ENCODE data around the gene GRK1. TPM values are rescaled to one million over a fixed set of nuclear protein-coding genes. Genes with fewer than 3 reads are reported as not detected.
A peak's percentile ranks its signal among the peaks of the same experiment; 100 is the strongest.
"Not testable (repeated sequence)": the region's sequence is repeated elsewhere in the genome, so short reads cannot be mapped to it uniquely, and the experiment has no call there.

Gene GRK1
- total RNA-seq, 1 donor from 2014 or later = not detected

- Mint-ChIP-seq H3K36me3 (ENCODE audit: low read depth, unreplicated experiment) (peaks cover 4% of the 10 kb centered on the region), H3K27me3 (ENCODE audit: low read depth, unreplicated experiment) (peaks cover 44% of the 10 kb centered on the region), H3K4me3 (ENCODE audit: unreplicated experiment) (no peak overlapping the region), H3K9me3 (ENCODE audit: unreplicated experiment) (no peaks in the 10 kb centered on the region), H3K4me1 (ENCODE audit: low read depth, unreplicated experiment) (peaks cover 4% of the 10 kb centered on the region), H3K27ac (ENCODE audit: unreplicated experiment) (no peak overlapping the region)
- no peaks in the 10 kb centered on the region for H4K20me1 ChIP-seq (ENCODE audit: insufficient read depth, low read length)
- H3K9me3 ChIP-seq (ENCODE audit: insufficient read depth, low read depth, low read length) = no peaks in the 10 kb centered on the region
- TF ChIP-seq, protein P1, sequence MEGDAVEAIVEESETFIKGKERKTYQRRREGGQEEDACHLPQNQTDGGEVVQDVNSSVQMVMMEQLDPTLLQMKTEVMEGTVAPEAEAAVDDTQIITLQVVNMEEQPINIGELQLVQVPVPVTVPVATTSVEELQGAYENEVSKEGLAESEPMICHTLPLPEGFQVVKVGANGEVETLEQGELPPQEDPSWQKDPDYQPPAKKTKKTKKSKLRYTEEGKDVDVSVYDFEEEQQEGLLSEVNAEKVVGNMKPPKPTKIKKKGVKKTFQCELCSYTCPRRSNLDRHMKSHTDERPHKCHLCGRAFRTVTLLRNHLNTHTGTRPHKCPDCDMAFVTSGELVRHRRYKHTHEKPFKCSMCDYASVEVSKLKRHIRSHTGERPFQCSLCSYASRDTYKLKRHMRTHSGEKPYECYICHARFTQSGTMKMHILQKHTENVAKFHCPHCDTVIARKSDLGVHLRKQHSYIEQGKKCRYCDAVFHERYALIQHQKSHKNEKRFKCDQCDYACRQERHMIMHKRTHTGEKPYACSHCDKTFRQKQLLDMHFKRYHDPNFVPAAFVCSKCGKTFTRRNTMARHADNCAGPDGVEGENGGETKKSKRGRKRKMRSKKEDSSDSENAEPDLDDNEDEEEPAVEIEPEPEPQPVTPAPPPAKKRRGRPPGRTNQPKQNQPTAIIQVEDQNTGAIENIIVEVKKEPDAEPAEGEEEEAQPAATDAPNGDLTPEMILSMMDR (IDR thresholded peaks at IDR 0.05; ENCODE audit: insufficient read depth, low read depth, low read length) = no peak
- no peak for TF ChIP-seq EZH2 (IDR thresholded peaks at IDR 0.05; ENCODE audit: insufficient read depth, low read length)
- H3K4me1 ChIP-seq (ENCODE audit: insufficient read depth, low read length) = peaks cover 6% of the 10 kb centered on the region
- H3K4me2 ChIP-seq (ENCODE audit: low read length) = no peak overlapping the region
- no peak overlapping the region for H3K9ac ChIP-seq (ENCODE audit: low read length)
- no peak overlapping the region for H2AFZ ChIP-seq (ENCODE audit: low read depth, low read length)
- H3K27me3 ChIP-seq (ENCODE audit: insufficient read depth, low read length) = peaks cover 9% of the 10 kb centered on the region
- H3K4me3 ChIP-seq (ENCODE audit: insufficient read depth, low read depth, low read length) = no peak overlapping the region
- FAIRE-seq = no peak
- H3K79me2 ChIP-seq (ENCODE audit: insufficient read depth, low read length) = no peaks in the 10 kb centered on the region
- no peaks in the 10 kb centered on the region for H3K36me3 ChIP-seq (ENCODE audit: insufficient read depth, low read length)
- no peak overlapping the region for H3K27ac ChIP-seq (ENCODE audit: low read depth, low read length)
- no peak for DNase-seq (ENCODE audit: low read depth)
Observed at GRCh38 chr13:113745059-113745458, 78.0 kb downstream of the GRK1 start.

DNA sequence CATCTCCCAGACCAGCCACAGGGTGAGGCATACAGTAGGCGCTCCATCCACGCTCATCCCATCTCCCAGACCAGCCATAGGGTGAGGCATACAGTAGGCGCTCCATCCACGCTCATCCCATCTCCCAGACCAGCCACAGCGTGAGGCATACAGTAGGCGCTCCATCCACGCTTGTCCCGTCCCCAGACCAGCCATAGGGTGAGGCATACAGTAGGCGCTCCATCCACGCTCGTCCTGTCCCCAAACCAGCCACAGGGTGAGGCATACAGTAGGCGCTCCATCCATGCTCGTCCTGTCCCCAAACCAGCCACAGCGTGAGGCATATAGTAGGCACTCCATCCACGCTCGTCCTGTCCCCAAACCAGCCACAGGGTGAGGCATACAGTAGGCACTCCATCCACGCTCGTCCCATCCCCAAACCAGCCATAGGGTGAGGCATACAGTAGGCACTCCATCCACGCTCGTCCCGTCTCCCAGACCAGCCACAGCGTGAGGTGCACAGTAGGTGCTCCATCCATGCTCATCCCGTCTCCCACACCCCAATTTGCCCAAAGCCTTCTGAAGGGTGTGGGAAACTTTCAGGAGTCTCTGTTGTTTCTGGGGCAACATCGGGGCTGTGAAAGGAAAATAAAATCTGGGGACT lies 78.6 kb downstream of the GRK1 start:
- H3K27me3 Mint-ChIP-seq (ENCODE audit: low read depth, unreplicated experiment) = peaks cover 41% of the 10 kb centered on the region
- H2AFZ ChIP-seq (ENCODE audit: low read depth, low read length); H3K4me3 Mint-ChIP-seq (ENCODE audit: unreplicated experiment); DNase-seq (ENCODE audit: low read depth); H3K27me3 ChIP-seq (ENCODE audit: insufficient read depth, low read length); H3K4me1 Mint-ChIP-seq (ENCODE audit: low read depth, unreplicated experiment); H3K4me2 ChIP-seq (ENCODE audit: low read length); H4K20me1 ChIP-seq (ENCODE audit: insufficient read depth, low read length); H3K9me3 ChIP-seq (ENCODE audit: insufficient read depth, low read depth, low read length); H3K79me2 ChIP-seq (ENCODE audit: insufficient read depth, low read length); H3K27ac Mint-ChIP-seq (ENCODE audit: unreplicated experiment); H3K4me1 ChIP-seq (ENCODE audit: insufficient read depth, low read length); H3K4me3 ChIP-seq (ENCODE audit: insufficient read depth, low read depth, low read length); H3K9ac ChIP-seq (ENCODE audit: low read length); H3K36me3 Mint-ChIP-seq (ENCODE audit: low read depth, unreplicated experiment); H3K27ac ChIP-seq (ENCODE audit: low read depth, low read length); H3K9me3 Mint-ChIP-seq (ENCODE audit: unreplicated experiment); FAIRE-seq; H3K36me3 ChIP-seq (ENCODE audit: insufficient read depth, low read length): not testable (repeated sequence)

GRCh38 chr13:113746143-113746525 lies 79.1 kb downstream of the GRK1 start:
- Mint-ChIP-seq H3K36me3 (ENCODE audit: low read depth, unreplicated experiment) (peaks cover 4% of the 10 kb centered on the region), H3K27me3 (ENCODE audit: low read depth, unreplicated experiment) (peaks cover 39% of the 10 kb centered on the region), H3K4me3 (ENCODE audit: unreplicated experiment) (peak overlapping the region; percentile 4), H3K9me3 (ENCODE audit: unreplicated experiment) (no peaks in the 10 kb centered on the region), H3K27ac (ENCODE audit: unreplicated experiment) (no peak overlapping the region), H3K4me1 (ENCODE audit: low read depth, unreplicated experiment) (peaks cover 4% of the 10 kb centered on the region)
- Histone ChIP-seq H3K9ac (ENCODE audit: low read length) (no peak overlapping the region), H3K79me2 (ENCODE audit: insufficient read depth, low read length) (no peaks in the 10 kb centered on the region), H3K4me1 (ENCODE audit: insufficient read depth, low read length) (peaks cover 6% of the 10 kb centered on the region), H4K20me1 (ENCODE audit: insufficient read depth, low read length) (no peaks in the 10 kb centered on the region), H3K27me3 (ENCODE audit: insufficient read depth, low read length) (peaks cover 6% of the 10 kb centered on the region), H3K36me3 (ENCODE audit: insufficient read depth, low read length) (no peaks in the 10 kb centered on the region), H3K4me2 (ENCODE audit: low read length) (no peak overlapping the region), H3K9me3 (ENCODE audit: insufficient read depth, low read depth, low read length) (peaks cover 8% of the 10 kb centered on the region), H3K27ac (ENCODE audit: low read depth, low read length) (no peak overlapping the region), H3K4me3 (ENCODE audit: insufficient read depth, low read depth, low read length) (no peak overlapping the region), H2AFZ (ENCODE audit: low read depth, low read length) (no peak overlapping the region)
- FAIRE-seq (no peak), DNase-seq (ENCODE audit: low read depth) (no peak)
- TF ChIP-seq, protein P1 (IDR thresholded peaks at IDR 0.05; ENCODE audit: insufficient read depth, low read depth, low read length) = no peak
- TF ChIP-seq EZH2 (IDR thresholded peaks at IDR 0.05; ENCODE audit: insufficient read depth, low read length) = no peak
